GM21360 (cell line): ENCODE results near the gene MXD1.

ENCODE experiments used
- ATAC-seq: cut with Tn5 transposase; IDR thresholded peaks from one replicate; pipeline ENCODE4 v1.9.1; 2021; ENCODE audit warnings: mild to moderate bottlenecking, moderate library complexity; ENCODE audit not compliant: unreplicated experiment

MXD1 gene

GRCh38 chr2:69975853-69976462 lies 61.0 kb downstream of the MXD1 start:
- ATAC-seq, result no peak

DNA sequence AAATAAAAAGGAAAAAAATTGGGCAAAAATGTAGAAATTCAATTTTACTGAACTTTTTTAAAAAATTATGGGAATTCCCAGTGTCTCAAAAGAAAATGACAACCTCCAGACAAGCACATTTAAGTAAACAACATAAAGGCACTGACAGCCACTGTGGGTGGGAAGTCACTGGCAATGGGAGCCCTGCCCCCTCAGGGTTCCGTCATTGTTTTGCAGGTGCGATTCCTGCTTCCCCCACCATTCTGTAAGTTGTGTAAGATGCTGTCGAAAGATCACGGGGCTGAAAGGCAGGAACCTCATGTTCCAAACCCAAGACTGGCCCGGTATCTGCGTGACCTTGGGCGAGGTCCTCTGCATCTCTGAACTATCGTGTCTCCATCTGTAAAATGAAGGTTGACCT lies 62.3 kb downstream of the MXD1 start:
- ATAC-seq, result no peak

DNA sequence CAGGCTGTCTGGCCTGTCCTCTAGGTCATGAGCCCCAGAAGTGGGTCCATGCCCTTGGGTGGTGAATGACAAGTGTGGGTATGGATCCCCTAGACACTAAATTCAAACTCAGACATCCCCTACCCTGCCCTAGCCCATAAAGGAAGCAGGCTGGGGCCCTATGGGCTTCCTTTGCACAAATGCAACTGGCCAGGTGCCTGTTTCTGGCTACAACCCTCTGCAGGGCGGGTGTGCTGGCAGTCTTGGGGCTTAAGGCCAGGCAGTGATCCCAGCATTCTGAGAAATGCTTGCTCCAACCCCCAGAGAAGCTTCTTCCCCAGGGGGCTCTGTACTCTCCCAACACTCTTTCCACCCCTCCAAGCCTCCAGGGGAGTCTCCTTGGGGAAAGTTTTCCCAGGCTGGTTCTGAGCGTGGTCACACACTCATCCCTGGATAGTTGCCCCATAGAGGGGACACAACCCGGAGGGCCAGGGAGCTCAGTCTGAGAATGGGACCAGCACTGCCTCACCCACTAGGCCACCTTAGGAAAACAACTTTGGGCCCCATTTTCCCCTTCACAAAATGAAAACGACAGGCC lies 63.1 kb downstream of the MXD1 start:
- ATAC-seq, result no peak

DNA sequence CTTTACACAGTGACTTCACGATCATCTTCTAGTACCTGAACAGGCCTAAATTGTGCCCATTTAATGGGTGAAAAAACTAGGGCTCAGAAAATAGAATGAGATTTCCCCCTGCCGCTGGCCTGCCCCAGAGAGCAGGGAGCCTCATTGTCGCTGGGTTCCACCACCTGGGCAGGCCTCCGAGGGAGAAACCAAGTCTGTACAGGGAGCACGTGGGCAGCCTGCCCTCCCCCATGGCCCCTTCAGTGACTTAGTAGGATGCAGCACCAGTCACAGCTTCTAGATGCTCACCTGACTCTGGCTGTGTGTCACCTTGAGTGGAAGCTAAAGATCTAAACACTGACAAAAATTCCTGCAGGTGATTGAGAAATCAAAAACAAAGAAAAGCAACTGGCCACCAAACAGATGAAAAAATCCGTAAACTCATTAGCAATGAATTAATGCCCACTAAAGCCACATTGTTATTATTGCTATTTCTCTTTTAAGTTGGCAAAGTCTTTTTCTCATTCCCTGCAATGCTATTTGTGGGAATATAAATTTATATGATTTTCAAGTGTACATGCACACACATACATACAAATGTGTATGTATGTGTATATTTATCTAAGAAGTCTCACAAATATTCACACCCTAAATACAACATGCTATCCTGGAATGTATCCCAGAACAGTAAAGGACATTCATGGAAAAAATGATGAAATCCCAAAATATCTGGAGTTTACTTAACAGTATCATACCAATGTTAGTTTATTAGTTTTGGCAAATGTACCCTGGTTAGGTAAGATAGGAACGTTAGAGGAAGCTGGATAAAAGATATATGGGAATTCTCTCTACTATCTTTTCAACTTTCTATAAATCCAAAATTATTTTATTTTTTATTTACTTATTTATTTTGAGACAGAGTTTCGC lies 65.2 kb downstream of the MXD1 start:
- no peak for ATAC-seq

DNA sequence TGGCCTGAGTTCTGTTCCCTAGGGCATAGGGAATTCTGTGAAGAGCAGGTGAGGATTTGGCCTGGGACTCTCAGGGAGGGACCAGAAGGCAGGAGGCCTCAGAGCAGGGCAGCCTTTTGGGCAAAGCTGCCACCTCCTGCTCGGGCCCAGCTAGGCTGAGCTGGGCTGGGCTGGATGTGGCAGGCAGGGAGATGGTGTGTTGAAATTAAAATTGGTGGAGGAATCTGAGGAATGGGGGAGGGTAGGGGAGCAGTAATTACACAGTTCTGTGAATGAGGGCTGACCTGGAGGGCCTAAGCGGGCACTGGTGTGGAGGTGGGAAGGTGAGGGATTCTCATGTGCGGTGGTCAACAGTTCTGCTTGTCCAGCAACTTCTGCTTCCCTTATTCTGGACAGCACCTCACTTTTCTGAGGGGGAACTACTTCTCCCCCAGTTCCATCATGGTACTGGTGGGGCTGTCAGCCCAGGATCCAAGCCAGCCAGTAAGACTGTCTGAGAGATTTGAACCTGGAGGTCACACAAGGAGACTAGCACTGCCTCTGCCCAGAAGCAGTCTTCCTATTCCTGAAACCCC lies 68.6 kb downstream of the MXD1 start:
- no peak for ATAC-seq

DNA sequence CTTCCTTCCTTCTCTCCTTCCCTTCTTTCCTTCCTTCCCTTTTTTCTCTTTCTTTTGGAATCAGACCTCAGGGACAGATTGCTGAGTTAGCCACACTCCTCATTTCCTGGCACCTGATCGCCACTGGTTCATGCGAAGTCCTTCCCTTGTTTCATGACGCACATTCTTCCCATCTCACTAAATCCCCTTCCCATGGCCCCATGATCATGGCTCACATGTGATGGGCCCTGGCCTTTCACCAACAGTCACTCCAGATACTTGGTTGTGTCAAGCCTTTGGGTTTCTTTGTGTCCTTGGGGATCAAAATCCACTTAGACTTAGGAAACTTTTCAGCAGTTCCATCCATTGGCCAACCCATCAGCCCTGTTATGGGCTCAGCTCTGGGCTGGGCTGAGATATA lies 70.3 kb downstream of the MXD1 start:
- ATAC-seq, result no peak

- no peak for ATAC-seq
These were observed 70.8 kb downstream of the MXD1 start for GRCh38 chr2:69985688-69986087.

GRCh38 chr2:69986691-69987090 lies 71.8 kb downstream of the MXD1 start:
- ATAC-seq, result no peak

GRCh38 chr2:69988086-69988635 lies 73.3 kb downstream of the MXD1 start:
- no peak for ATAC-seq

- no peak for ATAC-seq
These were observed 74.1 kb downstream of the MXD1 start for GRCh38 chr2:69989009-69989408.

DNA sequence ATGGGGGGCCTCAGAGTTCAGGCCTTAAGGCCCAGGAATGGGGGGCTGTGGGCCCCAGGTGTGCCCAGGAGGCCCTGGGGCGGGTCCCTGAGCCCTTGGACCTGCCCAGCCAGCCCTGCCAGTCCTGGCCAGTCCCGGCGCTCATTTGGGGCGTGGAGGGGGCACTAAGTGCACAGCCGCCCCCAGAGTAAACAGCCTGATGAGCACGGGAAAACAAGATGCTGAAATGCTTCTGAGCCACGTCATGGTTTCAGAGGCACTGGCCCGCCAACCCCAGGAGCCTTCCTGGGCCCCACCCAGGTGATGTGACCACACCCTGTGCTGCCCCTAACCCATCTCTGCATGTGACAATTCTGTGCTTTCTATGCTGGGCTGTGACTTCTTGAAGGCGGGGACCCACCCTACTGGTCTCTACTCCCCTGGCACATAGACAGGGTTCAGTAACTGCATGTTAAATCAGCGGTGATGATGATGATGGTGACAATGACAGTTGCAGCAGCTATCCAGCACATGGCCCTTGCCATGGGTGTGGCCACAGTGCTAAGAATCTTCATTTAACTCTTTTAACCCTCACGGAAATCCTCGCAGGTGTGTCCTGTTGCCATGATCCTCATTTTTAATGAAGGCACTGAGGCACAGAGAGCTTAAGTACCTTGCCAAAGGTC lies 74.7 kb downstream of the MXD1 start:
- ATAC-seq, result no peak
